ENCODE measurements around the gene RIMS3.

The RIMS3 gene

DNA sequence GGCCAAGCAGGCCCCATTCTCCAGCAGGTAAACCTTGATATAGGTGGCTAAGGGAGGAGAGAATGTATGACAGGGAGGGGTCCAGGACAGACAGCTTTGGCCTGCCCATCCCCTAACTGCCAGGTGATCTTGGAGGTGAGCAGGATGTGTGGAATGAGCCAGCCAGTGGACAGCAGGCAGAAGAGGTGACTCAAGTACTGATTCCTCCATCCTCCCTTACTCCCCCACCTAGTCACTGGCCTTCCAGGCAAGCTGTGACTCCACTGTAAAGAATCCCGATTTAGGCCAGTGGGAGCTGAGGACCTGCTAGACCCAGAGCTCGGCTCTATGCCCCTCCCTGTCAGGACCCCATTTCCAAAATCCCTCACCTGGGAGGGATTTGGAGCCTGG, 36.6 kb downstream of the RIMS3 start:
- no peak for DNase-seq

DNA sequence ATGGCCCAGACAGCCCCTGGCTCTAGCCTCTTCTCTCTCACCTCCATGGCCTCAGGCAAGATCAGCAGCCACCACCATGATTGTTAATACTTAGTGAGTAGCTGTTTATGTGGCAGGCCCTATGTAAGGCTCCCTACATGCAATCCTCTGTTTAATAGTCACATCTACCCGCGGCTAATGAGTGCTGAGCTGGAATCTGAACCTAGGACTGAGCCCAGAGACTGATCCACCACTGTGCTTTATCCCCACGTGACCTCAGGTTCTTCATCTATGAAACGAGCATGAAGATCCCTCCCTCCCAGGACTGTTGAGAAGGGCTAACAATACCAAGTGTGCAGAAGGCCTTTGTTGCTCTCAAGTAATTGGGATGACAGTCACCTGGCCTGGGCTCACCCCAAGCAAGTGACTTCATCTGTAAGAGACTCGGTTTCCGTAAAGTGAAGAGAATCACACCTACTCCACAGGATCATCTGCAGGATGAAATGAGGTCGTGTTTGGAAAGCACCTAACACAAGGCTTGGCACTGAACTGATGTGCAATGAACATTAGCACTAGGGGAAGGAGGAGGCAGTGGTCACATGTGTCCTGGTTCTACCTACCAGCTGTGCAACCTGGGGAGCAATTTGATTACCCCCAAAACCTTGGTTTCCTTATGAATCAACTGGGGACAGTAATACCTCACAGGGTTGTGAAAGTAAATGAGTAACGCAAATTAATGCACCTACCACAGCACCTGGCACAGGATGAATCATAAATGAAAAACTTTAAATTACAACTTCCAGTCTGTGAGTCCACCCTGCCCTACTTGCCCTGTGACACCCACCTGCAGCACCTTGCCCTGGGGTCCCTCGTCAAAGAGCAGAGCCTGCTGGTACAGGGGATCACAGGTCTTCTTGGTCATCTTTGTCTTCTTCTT, 37.2 kb downstream of the RIMS3 start:
- DNase-seq, result no peak

- DNase-seq, result no peak
Observed at GRCh38 chr1:40626383-40626770, 39.1 kb downstream of the RIMS3 start.

DNA sequence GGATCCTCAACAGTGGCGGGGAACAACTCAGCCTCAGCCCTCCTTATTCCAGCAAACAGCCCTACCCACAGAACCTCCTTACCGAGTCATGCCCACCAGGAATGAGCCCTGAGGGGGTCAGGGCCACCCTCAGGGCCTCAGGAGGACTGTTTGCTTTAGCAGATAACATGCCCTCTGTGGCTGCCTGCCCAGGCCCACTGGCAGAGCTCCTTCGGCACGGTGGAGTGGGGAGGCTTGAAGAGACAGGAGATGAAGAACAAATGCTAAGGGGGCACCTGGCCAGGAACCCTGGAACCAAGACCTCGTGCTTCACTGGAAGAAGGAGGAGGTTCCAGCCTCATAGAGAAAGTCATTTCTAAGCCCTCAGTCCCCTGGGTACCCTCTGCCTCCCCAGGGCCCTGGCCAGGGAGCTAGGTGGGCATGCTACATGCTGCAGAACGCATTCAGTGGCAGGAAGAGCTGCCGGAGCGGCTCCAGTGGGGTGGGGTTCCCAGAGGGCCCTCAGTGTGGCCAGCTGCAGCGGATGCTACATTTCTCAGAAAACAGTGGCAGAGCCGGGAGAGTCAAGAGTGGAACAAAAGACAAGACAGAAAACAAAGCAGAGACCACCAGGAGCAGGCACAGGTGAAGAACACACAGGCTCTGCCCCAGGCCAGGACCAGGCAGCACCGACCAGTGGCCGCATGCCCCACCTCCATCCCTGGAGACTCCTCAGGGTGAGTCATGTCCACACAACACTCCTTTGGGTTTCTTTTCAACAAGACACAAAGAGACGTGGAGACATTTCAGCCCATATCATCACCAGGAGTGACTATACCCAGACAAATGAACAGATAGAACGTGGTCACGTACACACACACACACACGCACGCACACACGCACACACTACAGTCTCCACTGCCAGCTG, 39.8 kb downstream of the RIMS3 start:
- DNase-seq, result no peak

- DNase-seq, result no peak
Observed at GRCh38 chr1:40625076-40625475, 40.4 kb downstream of the RIMS3 start.

DNA sequence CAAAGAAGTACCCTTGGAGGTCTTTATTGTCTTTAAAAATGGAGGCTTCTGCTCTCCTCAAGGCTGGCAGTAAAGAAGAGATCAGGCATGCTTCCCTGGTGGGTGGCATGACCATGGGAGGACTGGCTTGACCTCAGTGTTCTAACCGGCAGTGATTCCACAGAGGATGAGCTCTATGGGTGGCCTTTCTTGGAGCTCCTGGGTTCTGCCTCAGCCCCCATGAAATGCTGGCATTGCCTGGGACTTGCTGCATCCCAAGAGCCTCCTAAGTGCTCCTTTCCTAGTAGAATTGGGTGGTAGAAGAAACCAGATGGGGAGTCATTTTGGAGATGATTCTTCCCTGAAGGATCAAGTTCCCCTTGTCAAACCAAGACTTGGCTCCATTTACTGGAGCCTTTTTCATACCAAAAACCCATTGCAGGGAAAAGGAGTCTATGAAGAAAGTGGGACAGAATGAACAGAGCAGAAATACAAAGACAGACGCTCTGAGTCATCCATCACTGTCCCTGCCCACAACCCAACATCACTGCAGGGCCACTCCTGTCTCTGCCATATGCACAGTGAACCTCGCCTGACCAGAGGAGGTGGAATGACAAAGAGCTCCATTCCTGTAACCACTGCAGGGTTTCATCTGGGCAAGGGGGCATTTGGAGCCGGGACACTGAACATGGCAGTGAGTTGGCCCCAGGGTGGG, 42.4 kb downstream of the RIMS3 start:
- DNase-seq, result no peak

GRCh38 chr1:40621821-40622450, 43.5 kb downstream of the RIMS3 start:
- DNase-seq, result no peak

DNA sequence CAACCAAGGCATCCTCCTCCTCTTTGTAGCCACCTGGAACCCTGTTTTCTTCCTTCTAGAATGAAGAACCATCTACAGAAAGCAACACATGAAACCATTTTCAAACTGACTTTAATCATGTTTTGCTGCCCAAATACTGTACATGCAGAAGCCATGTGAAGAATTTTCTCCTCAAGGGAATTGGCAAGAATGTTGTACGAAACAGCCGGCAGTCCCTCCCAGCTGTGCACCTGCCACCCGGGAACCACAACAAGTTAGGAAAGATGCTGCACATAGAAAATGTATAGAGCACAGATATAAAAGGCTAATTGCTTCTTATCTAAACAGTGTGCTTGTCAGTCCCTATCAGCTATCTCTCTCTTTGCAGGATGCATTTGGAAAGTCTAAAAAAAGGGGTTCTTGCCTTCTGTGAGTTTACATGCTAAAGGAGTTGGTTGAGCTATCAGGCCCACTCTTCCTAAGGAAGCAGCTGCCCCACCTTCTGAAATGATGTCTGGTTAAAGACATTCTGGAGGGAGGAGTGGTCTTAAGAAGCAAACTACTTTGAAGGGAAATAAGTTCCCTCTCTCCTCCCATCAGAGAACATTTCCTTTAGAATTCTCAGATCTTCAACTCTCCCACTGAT, 44.8 kb downstream of the RIMS3 start:
- no peak for DNase-seq

- DNase-seq, result no peak
Observed at GRCh38 chr1:40620150-40620549, 45.3 kb downstream of the RIMS3 start.

GRCh38 chr1:40618108-40618507, 47.4 kb downstream of the RIMS3 start:
- DNase-seq, result no peak

DNA sequence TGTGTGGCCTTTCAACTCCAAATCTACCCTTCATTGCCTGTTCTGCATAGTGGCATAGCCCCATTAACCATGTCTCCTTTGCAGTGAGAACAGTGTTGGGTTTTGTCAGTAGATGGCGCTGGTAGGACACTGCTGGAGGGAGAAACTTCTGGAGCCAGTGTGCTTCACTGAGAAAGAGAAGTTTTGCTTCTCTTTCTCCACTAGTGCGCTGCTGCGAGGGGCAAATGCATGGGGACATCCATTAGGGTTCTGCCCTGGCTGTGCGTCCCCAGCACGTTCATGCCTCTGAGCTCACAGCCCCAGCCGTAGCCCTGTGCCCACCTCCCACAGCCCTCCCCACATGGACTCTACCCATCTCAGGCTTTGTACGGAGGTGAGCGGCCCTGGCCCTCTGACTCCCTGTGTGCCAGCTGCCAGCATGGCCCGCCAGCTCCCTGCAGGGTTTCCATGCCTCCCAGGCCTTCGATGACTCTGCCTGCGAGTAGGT, 53.1 kb downstream of the RIMS3 start:
- no peak for DNase-seq

DNA sequence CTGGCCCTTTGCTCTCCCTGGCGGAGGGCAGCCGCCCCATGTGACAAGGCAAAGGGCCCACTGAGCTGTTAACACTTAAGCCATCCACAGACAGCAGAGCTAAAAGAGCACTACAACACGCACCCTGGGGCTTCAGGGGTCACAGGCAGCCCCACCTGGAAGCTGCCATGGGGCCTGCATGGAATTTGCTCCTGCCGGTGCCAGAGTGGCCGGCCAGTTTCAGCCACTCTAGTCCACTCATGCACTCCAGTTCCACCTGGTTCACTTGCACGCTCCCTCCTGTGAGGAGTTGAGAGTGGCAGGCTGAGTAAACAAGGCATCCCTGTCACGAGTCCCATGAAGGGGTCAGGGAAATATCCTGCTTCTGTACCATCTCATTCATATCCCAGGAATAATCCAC, 55.3 kb downstream of the RIMS3 start:
- no peak for DNase-seq

- DNase-seq, result no peak
Observed at GRCh38 chr1:40607921-40608320, 57.6 kb downstream of the RIMS3 start.

DNA sequence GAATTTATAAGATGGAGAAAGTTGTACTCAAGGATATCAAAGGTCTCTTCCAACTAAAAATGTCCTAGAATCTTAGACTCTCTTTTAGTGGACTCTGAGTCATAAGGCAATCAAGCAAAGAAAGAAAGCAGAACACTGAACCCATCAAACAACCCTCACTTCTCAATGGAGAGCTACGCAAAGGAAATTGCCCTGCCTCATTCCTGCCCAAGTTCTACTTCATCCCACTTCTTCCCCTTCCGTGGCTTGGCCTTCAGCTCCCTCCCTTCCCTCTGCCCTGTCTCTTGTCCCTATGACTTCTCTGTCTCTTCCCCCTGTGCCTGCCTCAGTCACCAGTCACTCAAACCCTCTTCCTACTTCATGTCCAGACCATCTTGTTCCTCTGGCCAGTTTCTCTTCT, 58.5 kb downstream of the RIMS3 start:
- DNase-seq, result no peak

GRCh38 chr1:40606194-40606593, 59.3 kb downstream of the RIMS3 start:
- no peak for DNase-seq

DNA sequence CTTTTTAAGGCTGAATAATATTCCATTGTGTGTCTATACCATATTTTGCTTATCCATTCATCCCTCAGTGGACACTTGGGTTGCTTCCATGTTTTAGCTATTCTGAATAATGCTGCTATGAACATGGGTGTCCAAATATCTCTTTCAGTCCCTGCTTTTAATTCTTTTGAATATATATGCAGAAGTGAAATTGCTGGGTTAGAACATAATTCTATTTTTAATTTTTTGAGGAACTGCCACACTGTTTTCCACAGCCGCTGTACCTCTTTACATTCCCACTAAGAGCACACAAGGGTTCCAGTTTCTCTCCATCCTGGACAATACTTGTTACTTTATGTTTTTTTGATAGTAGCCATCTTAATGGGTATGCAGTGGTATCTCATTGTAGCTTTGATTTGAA, 65.6 kb downstream of the RIMS3 start:
- DNase-seq, result no peak

GRCh38 chr1:40595623-40596022, 69.9 kb downstream of the RIMS3 start:
- DNase-seq, result no peak

GRCh38 chr1:40594187-40594531, 71.3 kb downstream of the RIMS3 start:
- DNase-seq, result no peak

GRCh38 chr1:40593449-40594186, 71.9 kb downstream of the RIMS3 start:
- no peak for DNase-seq

DNA sequence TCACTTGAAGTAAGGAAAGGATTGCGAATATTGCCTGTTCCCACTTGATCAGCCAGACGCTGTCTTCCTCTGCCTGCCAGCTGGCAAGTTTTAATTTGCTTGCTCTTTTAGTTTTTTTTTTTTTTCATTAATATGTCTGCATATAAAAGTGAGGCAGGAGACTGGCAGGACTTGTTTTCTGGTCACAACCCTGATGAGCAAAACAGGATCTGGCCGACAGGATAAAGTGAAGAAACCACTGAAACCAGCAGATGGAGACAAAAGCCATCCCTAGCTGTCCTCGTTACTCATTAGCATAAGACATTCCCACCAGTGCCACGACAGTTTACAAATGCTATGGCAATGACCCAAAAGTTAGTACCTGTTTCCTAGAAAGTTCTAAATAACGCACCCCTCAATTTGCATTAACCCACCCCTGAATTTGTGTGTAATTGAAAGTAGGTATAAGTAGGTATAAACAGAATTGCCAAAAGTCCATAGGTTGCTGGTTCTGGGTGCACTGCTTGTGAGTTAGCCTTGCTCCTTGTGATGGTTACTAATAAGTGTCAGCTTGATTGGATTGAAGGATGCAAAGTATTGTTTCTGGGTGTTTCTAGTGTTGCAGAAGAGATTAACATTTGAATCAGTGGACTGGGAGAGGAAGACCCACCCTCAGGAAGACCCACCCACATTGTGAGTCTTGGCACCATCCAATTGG, 73.2 kb downstream of the RIMS3 start:
- DNase-seq, result no peak

DNA sequence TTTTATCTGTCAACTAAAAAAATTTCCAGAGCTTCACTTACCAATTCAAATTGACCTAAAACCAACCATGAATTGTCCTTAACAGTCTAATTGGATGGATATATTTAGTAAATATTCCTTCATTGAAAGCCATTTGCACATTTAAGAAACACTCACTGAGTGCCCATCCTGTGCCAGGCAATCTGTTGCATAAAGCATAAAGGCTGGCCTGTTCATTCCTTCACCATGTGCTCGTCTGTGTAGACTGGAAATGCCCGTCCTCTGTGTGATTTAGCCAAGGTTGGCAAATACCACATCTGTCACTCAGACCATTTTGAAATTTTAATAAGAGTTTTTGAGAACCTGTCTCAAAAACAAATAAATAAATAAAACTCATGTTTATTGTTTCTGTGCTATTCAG, 76.9 kb downstream of the RIMS3 start:
- DNase-seq, result no peak

Measured in cortex of kidney (tissue), 1 donor.